ENCODE measurements around the gene TMEM117.

GRCh38 chr12:44002607-44003006 lies 166.7 kb downstream of the TMEM117 start:
- TF ChIP-seq PATZ1 (CRISPR knock-in tag; IDR thresholded peaks at IDR 0.05; ENCODE audit: borderline replicate concordance) (no peak), CREB5 (CRISPR knock-in tag; IDR thresholded peaks at IDR 0.05; ENCODE audit: low read depth) (no peak), RARB (CRISPR knock-in tag; IDR thresholded peaks at IDR 0.05) (no peak), PPARA (CRISPR knock-in tag; IDR thresholded peaks at IDR 0.05; ENCODE audit: borderline replicate concordance) (no peak)

All from SK-N-SH treated with all-trans-retinoic acid at 6 μM for 48 hours (cell line).